Esophagus squamous epithelium (tissue), 5 donors: ENCODE results near the gene KANK4. TPM values are rescaled to one million over a fixed set of nuclear protein-coding genes. Genes with fewer than 3 reads are reported as not detected.

Source experiments
- DNase-seq: peaks from one replicate; lab custom pipeline; 2025; lab: John Stamatoyannopoulos, UW
- H3K27ac ChIP-seq, 4 donors: fragments of 200-600 bp; sonication (generic); one replicate each; pipeline ENCODE4 v1.5.1; 2016 to 2019; ENCODE audit warnings: mild to moderate bottlenecking in 1 of 4
- H3K27me3 ChIP-seq, 4 donors: fragments of 200-600 bp; sonication (generic); 1 replicate in 3 of 4; 2 replicates in 1 of 4; pipeline versions ENCODE4 v1.5.1 to v1.6.0; 2017 to 2021; ENCODE audit warnings: antibody characterized with exemption in 1 of 4
- H3K36me3 ChIP-seq, 3 donors: fragments of 200-600 bp; sonication (generic); one replicate each; pipeline ENCODE4 v1.5.1; 2016 to 2019
- H3K4me1 ChIP-seq, 3 donors: fragments of 200-600 bp; sonication (generic); one replicate each; pipeline ENCODE4 v1.5.1; 2017 to 2019
- H3K4me3 ChIP-seq, 4 donors: fragments of 200-600 bp; sonication (generic); 1 replicate in 3 of 4; 2 replicates in 1 of 4; pipeline ENCODE4 v1.5.1; 2016 to 2019; ENCODE audit warnings: mild to moderate bottlenecking in 2 of 4, moderate library complexity in 1 of 4
- H3K9me3 ChIP-seq, 3 donors: fragments of 200-600 bp; sonication (generic); one replicate each; pipeline ENCODE4 v1.5.1; 2016 to 2019
- POLR2A ChIP-seq, 4 donors: fragments of 450-650 bp; IDR thresholded peaks; one replicate each; pipeline ENCODE4 v1.6.1; 2017; ENCODE audit warnings: antibody characterized with exemption in 4 of 4, mild to moderate bottlenecking in 4 of 4, moderate library complexity in 3 of 4
- WGBS, 2 donors: methylation state at CpG; one replicate each; pipeline ENCODE4 v1.1.5; 2018; 5-methylcytosine and 5-hydroxymethylcytosine counted together
- intact Hi-C: fragments of 100-400 bp; cut with DNase I; formaldehyde crosslinking; loops from one replicate; pipeline ENCODE4 v1.15.0; 2022
- total RNA-seq, 4 donors: library from RNA; depleted of rRNA; stranded (reverse); fragments of >200 nt; gene quantifications; one replicate each; pipeline ENCODE4 v1.1.0, GENCODE V29; 2016
- TF ChIP-seq, protein P1 (sequence below), 6 experiments: fragments of 450-650 bp in 4 of 6; fragments of 200-600 bp in 2 of 6; sonication (generic) in 2 of 6; IDR thresholded peaks; one replicate each; pipeline ENCODE4 v1.5.1; 2016 to 2019; ENCODE audit warnings: antibody characterized with exemption in 6 of 6, mild to moderate bottlenecking in 4 of 6, moderate library complexity in 4 of 6
- donor health status: DM: yes; HTN: yes; CAD: no.

Gene KANK4
- total RNA-seq, 4 donors from 2014 or later: 0.19 TPM; not detected in 3

DNA sequence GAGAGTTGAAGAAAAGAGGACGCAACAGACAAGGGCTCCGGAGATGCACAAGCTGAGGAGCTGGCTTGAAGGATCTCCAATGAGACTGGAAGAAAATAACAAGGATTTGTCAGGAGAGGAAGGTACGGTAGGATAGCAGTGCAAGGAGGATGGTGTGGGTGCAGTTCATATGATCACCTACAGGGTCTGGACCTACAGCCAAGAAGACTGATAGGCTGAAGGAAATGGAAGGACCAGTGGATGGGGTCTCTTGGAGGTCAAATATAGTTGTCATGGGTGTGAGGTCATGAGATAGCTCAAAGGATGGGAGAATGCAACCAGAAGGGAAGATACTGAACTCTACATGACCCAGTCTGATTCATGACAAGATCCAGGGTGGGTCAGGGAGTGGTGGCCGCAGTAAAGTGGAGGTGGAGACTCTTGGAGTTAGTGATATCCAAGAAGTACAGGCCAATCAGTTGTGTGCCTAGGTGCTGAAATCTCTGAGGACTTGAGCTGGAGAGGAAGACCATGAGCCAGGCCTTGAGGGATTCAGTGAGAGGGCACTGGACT is 15.3 kb upstream of the KANK4 start:
- Histone ChIP-seq H3K4me1 (peaks cover 0 to 23% (median 12%) of the 10 kb centered on the region in 3 donors), H3K27me3 (peaks cover 0 to 1% (median 0%) of the 10 kb centered on the region in 4 donors), H3K9me3 (no peaks in the 10 kb centered on the region), H3K27ac (no peak overlapping the region), H3K4me3 (no peak overlapping the region), H3K36me3 (no peaks in the 10 kb centered on the region)
- no peak for TF ChIP-seq POLR2A (IDR thresholded peaks at IDR 0.05)
- TF ChIP-seq, protein P1, sequence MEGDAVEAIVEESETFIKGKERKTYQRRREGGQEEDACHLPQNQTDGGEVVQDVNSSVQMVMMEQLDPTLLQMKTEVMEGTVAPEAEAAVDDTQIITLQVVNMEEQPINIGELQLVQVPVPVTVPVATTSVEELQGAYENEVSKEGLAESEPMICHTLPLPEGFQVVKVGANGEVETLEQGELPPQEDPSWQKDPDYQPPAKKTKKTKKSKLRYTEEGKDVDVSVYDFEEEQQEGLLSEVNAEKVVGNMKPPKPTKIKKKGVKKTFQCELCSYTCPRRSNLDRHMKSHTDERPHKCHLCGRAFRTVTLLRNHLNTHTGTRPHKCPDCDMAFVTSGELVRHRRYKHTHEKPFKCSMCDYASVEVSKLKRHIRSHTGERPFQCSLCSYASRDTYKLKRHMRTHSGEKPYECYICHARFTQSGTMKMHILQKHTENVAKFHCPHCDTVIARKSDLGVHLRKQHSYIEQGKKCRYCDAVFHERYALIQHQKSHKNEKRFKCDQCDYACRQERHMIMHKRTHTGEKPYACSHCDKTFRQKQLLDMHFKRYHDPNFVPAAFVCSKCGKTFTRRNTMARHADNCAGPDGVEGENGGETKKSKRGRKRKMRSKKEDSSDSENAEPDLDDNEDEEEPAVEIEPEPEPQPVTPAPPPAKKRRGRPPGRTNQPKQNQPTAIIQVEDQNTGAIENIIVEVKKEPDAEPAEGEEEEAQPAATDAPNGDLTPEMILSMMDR (IDR thresholded peaks at IDR 0.05): peak in 1 of 6 experiments; percentile 8
- WGBS, 2 donors: 90 to 95% methylated on average over 4 of the region's 4 CpGs
- DNase-seq: no peak
- intact Hi-C loops: no loop called here

DNA sequence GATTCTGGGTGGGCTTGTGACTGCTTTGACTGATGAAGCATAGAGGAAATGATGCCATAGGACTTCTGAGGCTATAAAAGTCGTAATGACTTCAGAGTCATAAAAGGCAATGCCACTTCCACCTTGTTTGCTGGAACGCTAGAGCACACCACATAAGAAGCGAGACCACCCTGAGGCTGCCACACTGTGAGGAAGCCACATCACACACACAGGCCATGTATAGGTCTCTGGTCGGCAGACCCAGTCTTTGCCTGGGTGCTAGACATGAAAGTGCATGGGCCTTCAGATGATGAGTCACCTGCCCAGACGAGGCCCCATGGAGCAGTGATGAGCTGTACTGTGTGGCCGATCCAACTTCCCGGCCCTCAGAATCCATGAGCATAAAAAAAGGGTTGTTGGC is 14.2 kb upstream of the KANK4 start:
- H3K4me3 ChIP-seq: no peak overlapping the region
- no peak for DNase-seq
- intact Hi-C loops: no loop called here

DNA sequence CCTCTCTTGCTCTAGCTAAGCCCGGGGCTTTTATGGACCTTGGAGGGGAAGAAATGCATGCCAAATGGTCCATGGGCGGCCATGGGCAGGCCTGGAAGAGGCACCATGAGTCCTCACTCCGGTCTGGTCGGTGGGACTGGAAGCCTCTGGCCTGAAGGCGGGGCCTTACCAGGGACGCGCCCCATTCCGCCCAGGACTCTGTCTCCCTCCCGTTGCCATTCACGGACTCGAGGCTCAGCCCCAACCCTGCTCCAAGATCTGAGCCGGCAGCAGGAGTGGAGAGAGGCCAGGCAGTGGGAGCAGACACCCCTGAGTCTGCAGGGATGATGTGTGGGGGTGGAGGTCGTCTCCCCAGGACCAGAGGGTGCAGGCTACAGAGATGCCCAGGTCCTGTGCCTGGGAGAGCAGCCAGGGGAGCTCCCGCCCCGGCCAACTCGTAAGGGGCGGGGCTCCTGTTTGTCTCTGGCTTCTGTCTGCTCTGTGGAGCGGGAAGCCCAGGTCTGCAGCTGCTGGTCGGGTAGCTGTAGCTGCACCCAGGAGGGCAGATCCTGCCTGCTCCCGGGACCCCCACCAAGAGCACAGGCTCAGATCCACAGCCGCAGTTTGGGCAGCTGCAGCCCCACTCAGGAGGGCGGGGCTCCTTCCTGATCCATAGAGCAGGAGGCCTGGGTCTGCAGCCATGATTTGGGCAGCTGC is 8.3 kb upstream of the KANK4 start:
- WGBS, 2 donors: 100% methylated on average over 1 of the region's 22 CpGs; no CpG with 5 or more reads in 1 of the 2 donors
- Histone ChIP-seq H3K36me3 (no peaks in the 10 kb centered on the region), H3K9me3 (no peaks in the 10 kb centered on the region), H3K27ac (no peak overlapping the region), H3K4me1 (peaks cover 0 to 6% (median 0%) of the 10 kb centered on the region in 3 donors), H3K27me3 (peaks cover 0 to 26% (median 0%) of the 10 kb centered on the region in 4 donors), H3K4me3 (no peak overlapping the region)
- TF ChIP-seq POLR2A (IDR thresholded peaks at IDR 0.05): no peak
- TF ChIP-seq, protein P1 (IDR thresholded peaks at IDR 0.05): no peak
- intact Hi-C loops: no loop called here
- no peak for DNase-seq

More for the DNA sequence above, 14.2 kb upstream of the KANK4 start:
- H3K9me3 ChIP-seq: no peaks in the 10 kb centered on the region
- no peaks in the 10 kb centered on the region for H3K36me3 ChIP-seq
- H3K4me1 ChIP-seq: peaks cover 0 to 20% (median 12%) of the 10 kb centered on the region in 3 donors
- H3K27ac ChIP-seq: no peak overlapping the region
- WGBS, 2 donors: 52 to 94% methylated on average over 2 to 7 of the region's 7 CpGs
- TF ChIP-seq, protein P1 (IDR thresholded peaks at IDR 0.05): no peak
- no peak for TF ChIP-seq POLR2A (IDR thresholded peaks at IDR 0.05)
- peaks cover 0 to 5% (median 0%) of the 10 kb centered on the region in 4 donors for H3K27me3 ChIP-seq

DNA sequence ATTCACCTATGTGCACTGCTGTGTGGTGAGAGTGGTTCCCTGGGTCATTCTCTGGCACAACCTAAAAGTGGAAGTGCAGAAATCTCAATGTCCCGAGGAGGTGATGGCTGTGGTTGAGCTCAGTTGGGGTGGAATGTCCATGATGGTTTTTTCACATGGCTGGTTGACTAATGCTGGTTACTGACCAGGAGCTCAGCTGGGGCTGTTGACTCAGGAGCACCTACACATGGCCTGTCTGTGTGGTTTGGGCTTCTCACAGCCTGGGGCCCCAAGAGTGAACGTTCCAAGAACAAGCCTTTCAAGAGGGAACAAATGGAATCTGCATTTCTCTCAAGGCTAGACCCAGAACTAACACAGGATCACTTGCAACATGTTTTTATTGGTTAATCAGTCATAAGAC is 6.4 kb upstream of the KANK4 start:
- intact Hi-C loops: no loop called here
- Histone ChIP-seq H3K27ac (no peak overlapping the region), H3K27me3 (peaks cover 0 to 38% (median 0%) of the 10 kb centered on the region in 4 donors), H3K4me1 (peaks cover 0 to 9% (median 0%) of the 10 kb centered on the region in 3 donors), H3K4me3 (no peak overlapping the region), H3K36me3 (no peaks in the 10 kb centered on the region), H3K9me3 (no peaks in the 10 kb centered on the region)
- no peak for DNase-seq
- WGBS, 2 donors: 60 to 74% methylated on average over 2 of the region's 2 CpGs
- no peak for TF ChIP-seq POLR2A (IDR thresholded peaks at IDR 0.05)
- TF ChIP-seq, protein P1 (IDR thresholded peaks at IDR 0.05): no peak

DNA sequence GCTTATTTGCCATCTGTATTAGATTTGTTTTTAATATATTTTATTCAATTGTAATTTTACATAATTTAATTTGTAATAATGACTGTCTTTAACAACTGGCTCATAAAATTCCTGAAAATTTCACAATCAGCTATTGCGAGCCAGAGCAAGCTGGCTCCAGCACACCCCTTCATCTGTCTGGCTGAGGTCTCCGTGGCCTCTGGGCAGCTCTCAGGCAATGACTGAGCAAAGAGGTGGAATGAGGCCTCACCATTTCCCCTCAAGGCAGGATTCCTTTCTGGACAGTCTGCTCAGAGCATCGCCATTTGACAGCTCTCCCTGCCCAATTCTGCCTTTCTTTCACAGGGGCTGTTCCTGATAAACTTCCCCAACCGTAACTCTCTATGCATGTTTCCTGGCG is 5.8 kb upstream of the KANK4 start:
- H3K27ac ChIP-seq: no peak overlapping the region
- H3K9me3 ChIP-seq: no peaks in the 10 kb centered on the region
- peaks cover 0 to 44% (median 0%) of the 10 kb centered on the region in 4 donors for H3K27me3 ChIP-seq
- H3K36me3 ChIP-seq: no peaks in the 10 kb centered on the region
- DNase-seq: no peak
- TF ChIP-seq, protein P1 (IDR thresholded peaks at IDR 0.05): no peak
- intact Hi-C loops: no loop called here
- peaks cover 0 to 9% (median 0%) of the 10 kb centered on the region in 3 donors for H3K4me1 ChIP-seq
- no peak overlapping the region for H3K4me3 ChIP-seq
- 33 to 48% methylated on average over 5 of the region's 5 CpGs for WGBS, 2 donors
